ENCODE measurements around the gene GIT2. TPM values are rescaled to one million over a fixed set of nuclear protein-coding genes. Genes with fewer than 3 reads are reported as not detected.

Gene GIT2, protein sequence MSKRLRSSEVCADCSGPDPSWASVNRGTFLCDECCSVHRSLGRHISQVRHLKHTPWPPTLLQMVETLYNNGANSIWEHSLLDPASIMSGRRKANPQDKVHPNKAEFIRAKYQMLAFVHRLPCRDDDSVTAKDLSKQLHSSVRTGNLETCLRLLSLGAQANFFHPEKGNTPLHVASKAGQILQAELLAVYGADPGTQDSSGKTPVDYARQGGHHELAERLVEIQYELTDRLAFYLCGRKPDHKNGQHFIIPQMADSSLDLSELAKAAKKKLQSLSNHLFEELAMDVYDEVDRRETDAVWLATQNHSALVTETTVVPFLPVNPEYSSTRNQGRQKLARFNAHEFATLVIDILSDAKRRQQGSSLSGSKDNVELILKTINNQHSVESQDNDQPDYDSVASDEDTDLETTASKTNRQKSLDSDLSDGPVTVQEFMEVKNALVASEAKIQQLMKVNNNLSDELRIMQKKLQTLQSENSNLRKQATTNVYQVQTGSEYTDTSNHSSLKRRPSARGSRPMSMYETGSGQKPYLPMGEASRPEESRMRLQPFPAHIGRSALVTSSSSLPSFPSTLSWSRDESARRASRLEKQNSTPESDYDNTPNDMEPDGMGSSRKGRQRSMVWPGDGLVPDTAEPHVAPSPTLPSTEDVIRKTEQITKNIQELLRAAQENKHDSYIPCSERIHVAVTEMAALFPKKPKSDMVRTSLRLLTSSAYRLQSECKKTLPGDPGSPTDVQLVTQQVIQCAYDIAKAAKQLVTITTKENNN
- total RNA-seq, result 10 to 100 TPM; 15.5 to 52.4 (median 23.8) TPM

DNA sequence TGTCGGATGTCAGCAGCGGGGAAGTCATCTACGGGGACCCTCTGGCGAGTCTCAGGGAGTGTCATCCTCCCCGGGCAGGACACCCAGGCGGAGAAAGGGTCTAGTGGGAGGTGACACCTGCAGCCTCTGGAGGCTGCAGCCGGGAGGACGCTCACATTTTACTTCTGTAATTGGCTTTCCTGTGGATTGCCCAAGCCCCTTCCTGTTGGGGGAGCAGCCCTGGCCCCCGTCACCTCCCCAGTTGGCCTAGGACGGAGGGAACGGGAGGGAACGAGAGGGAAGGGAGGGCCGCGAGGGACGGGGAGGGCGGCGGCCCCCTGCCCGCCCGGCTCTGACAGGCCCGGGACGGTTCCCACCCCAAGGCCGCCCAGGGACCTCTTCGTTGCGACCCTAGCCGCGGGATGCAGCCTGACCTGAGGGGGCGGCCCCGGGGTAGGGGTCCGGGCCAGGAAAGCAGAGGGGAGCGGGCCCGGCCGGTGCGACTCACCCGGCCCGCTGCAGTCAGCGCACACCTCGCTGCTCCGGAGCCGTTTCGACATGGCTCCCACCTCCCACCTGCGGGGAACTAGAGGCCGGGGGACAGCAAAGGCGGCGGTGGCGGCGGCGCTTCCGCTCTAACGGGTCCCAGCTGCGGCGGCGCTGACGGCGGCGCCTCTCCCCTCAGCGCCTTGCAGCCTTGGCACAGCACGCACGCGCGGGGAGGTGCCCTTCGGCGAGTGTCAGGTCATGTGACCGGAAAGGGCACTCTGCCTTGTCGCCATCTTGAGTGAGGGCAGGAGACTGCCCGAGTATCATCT is at the start of gene GIT2:
Gene GIT2, minus strand, starts transcription at position 683 of the 797 bp plus-strand sequence. Its CDS starts 144 bp downstream, at position 539.
- in situ Hi-C loops (cut with MboI; ENCODE audit: low pct_unique_long_range_greater_than_20kb in 2 of 9, low sequenced_read_pairs in 9 of 9, unreplicated experiment in 9 of 9), result no loop called here
- 0 to 3% (median 2%) methylated on average over 4 to 15 of the region's 65 CpGs; no CpG with 5 or more reads in 6 of the 10 experiments for WGBS, 10 experiments
- peak within 1 kb of the TSS; percentile 26 to 70 for H3K27ac ChIP-seq
- H3K4me1 ChIP-seq (replicated peaks in 1 of 2), result peaks cover 18 to 19% of the 10 kb centered on the region in 2 donors
- peak within 1 kb of the TSS; percentile 65 to 95 (median 72) for H3K4me3 ChIP-seq
- ATAC-seq (replicated peaks in 6 of 8), result peak; percentile 49 to 80 (median 75)

DNA sequence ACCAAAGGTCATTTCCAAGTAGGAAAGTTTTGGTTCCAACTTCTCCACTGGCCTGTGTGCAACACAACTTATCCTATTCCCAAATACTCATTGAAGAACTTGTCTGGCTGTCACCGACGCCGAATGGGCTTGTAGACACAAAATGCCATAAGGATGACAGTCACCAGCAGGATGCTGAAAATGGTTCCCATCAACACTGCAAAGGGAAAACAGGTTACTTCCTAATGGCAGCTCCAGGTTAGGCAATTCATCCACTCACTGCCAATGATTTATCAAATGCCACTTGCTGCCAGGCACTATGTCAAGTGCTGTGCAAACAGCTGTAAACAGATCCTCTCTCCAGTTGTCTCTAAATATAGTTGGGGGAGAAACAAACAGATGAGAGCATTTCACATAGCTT is 46.1 kb upstream of the GIT2 start:
- 90 to 100% (median 95%) methylated on average over 3 of the region's 3 CpGs; no CpG with 5 or more reads in 4 of the 10 experiments for WGBS, 10 experiments

DNA sequence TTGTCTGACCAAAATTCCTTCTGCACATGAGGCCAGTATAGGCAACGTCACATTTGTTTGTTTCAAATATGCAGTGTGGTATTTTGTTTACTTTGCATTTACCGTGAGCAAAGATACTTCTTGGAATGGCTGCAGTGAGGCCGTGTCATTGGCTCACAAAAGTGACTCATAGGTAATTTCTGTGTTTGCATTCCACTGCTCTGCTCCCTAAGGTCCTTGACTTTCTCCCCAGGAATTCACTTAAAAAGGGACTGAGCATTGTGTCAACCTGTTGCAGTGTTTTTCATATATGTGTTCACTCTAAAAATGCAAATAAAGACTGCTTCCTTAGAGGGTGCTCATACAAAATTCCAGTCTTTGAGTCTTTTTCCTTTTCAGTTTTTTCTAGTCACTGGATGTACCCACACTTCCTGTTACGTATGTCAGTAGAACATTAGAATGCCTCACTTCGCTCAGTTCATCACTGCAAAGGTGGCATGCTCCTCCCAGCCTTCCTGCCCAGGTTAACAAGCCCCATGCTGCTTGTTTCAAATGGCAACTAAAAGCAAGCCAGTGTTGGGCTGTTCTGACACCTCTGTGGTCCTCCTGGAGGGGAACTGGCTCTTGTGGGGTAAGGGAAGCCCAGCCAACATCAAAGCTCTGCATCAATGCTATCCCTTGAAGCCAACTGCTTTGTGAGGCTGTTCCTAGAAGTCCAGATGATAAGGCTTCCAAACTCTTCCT is 43.1 kb upstream of the GIT2 start:
- no peak overlapping the region for H3K4me3 ChIP-seq
- WGBS, 10 experiments, result 18 to 100% (median 71%) methylated on average over 2 to 5 of the region's 5 CpGs
- no peak overlapping the region for H3K27ac ChIP-seq
- in situ Hi-C loops (cut with MboI; ENCODE audit: low pct_unique_long_range_greater_than_20kb in 2 of 9, low sequenced_read_pairs in 9 of 9, unreplicated experiment in 9 of 9), result no loop called here
- no peaks in the 10 kb centered on the region for H3K4me1 ChIP-seq (replicated peaks in 1 of 2)
- peak in 6 of 8 experiments; percentile 49 to 94 (median 72) for ATAC-seq (replicated peaks in 6 of 8)

More for the DNA sequence above, 46.1 kb upstream of the GIT2 start:
- Histone ChIP-seq H3K4me3 (no peak overlapping the region), H3K27ac (no peak overlapping the region), H3K4me1 (replicated peaks in 1 of 2) (peaks cover 1 to 3% of the 10 kb centered on the region in 2 donors)
- in situ Hi-C loops (cut with MboI; ENCODE audit: low pct_unique_long_range_greater_than_20kb in 2 of 9, low sequenced_read_pairs in 9 of 9, unreplicated experiment in 9 of 9), result no loop called here
- ATAC-seq (replicated peaks in 6 of 8), result no peak

DNA sequence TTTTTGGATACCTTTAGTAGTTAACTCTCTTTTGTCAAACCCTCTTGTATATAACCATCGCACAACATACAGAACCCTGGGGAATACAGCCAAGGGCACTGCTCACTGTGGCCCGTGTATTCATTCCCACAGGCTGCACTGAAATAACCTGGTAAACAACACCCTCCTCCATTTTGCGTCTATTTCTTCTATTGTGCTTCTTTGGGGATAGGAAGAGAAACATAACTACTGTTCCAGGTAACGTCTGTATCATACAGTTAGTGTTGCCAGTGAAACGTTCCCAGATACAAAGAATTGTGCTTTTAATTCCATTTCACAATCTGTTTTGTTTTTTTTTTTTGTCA is 42.5 kb upstream of the GIT2 start:
- no peak overlapping the region for H3K27ac ChIP-seq
- H3K4me3 ChIP-seq, result no peak overlapping the region
- peak in 2 of 8 experiments; percentile 13 to 42 for ATAC-seq (replicated peaks in 6 of 8)
- in situ Hi-C loops (cut with MboI; ENCODE audit: low pct_unique_long_range_greater_than_20kb in 2 of 9, low sequenced_read_pairs in 9 of 9, unreplicated experiment in 9 of 9), result no loop called here
- WGBS, 10 experiments, result 51 to 94% (median 83%) methylated on average over 2 to 5 of the region's 5 CpGs; no CpG with 5 or more reads in 1 of the 10 experiments
- no peaks in the 10 kb centered on the region for H3K4me1 ChIP-seq (replicated peaks in 1 of 2)

DNA sequence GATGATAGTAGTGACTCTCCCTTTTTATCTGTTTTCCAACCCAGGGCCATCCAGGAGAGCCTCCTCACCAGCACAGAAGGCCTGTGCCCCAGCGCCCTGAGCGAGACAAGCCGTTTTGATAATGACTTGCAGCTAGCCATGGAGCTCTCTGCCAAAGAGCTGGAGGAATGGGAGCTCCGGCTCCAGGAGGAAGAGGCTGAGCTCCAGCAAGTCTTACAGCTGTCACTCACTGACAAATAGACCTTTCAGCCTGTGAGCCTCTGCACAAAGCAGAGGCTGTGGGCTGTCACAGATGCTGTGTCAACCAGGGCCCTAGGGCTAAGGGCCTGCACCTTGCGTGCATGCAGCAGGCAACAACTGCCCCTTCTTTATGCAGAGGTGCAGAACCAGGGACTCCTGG is 41.1 kb upstream of the GIT2 start:
- WGBS, 10 experiments, result 67 to 100% (median 100%) methylated on average over 1 to 4 of the region's 5 CpGs; no CpG with 5 or more reads in 4 of the 10 experiments
- Histone ChIP-seq H3K4me1 (replicated peaks in 1 of 2) (no peaks in the 10 kb centered on the region), H3K4me3 (no peak overlapping the region), H3K27ac (no peak overlapping the region)
- ATAC-seq (replicated peaks in 6 of 8), result no peak
- in situ Hi-C loops (cut with MboI; ENCODE audit: low pct_unique_long_range_greater_than_20kb in 2 of 9, low sequenced_read_pairs in 9 of 9, unreplicated experiment in 9 of 9), result no loop called here

DNA sequence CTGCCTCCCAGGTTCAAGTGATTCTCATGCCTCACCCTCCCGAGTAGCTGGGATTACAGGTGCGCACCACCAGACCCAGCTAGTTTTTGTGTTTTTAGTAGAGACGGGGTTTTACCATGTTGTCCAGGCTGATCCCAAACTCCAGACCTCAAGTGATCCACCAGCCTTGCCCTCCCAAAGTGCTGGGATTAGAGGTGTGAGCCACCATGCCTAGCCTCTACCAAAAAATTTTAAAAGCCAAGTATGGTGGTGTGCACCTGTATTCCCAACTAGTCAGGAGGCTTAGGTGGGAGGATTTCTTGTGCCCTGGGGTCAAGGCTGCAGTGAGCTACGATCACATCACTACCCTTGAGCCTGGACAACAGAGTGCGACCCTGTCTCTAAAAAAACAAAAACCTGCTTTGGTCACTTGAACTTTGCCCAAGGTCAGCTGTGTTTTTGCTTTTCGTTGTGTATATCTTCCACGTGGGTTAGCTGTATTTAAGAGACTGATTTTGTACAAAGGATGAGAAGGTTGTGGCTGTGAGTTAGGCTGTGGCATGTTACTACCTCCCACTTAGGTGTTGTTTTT is 39.5 kb upstream of the GIT2 start:
- no peak for ATAC-seq (replicated peaks in 6 of 8)
- Histone ChIP-seq H3K4me3 (no peak overlapping the region), H3K27ac (no peak overlapping the region), H3K4me1 (replicated peaks in 1 of 2) (no peaks in the 10 kb centered on the region)
- 60 to 100% (median 91%) methylated on average over 1 to 4 of the region's 7 CpGs; no CpG with 5 or more reads in 2 of the 10 experiments for WGBS, 10 experiments
- in situ Hi-C loops (cut with MboI; ENCODE audit: low pct_unique_long_range_greater_than_20kb in 2 of 9, low sequenced_read_pairs in 9 of 9, unreplicated experiment in 9 of 9), result no loop called here

DNA sequence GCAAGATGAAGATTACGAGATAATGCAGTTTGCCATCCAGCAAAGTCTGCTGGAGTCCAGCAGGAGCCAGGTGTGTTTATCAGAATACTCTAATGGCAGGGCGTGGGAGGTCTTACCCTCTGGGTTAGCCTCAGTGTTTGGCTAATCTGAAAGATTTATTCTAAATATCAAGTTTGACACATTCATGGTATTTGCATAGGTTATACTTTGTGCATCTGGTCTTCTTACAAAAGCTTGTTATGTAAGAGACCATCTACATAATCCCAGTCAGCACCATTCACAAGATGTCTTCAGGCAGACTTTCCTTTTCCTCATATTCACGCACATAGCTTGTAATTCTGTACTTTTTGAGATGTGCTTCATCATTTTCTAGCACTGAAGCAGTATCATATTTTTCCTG is 37.7 kb upstream of the GIT2 start:
- Histone ChIP-seq H3K27ac (no peak overlapping the region), H3K4me1 (replicated peaks in 1 of 2) (no peaks in the 10 kb centered on the region), H3K4me3 (no peak overlapping the region)
- in situ Hi-C loops (cut with MboI; ENCODE audit: low pct_unique_long_range_greater_than_20kb in 2 of 9, low sequenced_read_pairs in 9 of 9, unreplicated experiment in 9 of 9), result no loop called here
- ATAC-seq (replicated peaks in 6 of 8), result peak in 3 of 8 experiments; percentile 93 to 99 (median 96)
- 11 to 100% (median 88%) methylated on average over 1 to 3 of the region's 3 CpGs for WGBS, 10 experiments

DNA sequence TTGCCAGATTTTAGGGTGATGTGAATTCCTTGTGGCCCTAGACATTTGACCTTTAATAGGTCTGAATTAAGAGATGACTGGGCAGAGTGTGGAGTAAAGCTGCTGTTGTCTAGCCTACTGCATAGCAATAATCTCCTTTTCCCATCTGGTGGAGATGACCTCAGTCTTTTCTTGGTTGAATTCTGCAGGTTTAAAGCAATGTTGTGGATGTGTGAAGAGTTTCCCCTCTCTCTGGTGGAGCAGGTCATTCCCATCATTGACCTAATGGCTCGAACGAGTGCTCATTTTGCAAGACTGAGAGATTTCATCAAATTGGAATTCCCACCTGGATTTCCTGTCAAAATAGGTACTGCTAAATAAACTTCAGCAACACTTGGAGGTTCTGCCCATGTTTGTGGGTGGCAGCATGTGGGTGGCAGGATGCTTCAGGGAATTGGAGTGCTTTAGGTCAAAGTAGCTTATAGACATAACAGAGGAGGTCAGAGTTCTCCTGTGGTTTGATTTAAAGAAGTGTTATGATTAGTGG is 33.2 kb upstream of the GIT2 start:
- no peak for ATAC-seq (replicated peaks in 6 of 8)
- no peak overlapping the region for H3K4me3 ChIP-seq
- in situ Hi-C loops (cut with MboI; ENCODE audit: low pct_unique_long_range_greater_than_20kb in 2 of 9, low sequenced_read_pairs in 9 of 9, unreplicated experiment in 9 of 9), result no loop called here
- WGBS, 10 experiments, result 100% methylated on average over 2 of the region's 2 CpGs; no CpG with 5 or more reads in 7 of the 10 experiments
- H3K27ac ChIP-seq, result no peak overlapping the region
- peaks cover 7 to 9% of the 10 kb centered on the region in 2 donors for H3K4me1 ChIP-seq (replicated peaks in 1 of 2)

DNA sequence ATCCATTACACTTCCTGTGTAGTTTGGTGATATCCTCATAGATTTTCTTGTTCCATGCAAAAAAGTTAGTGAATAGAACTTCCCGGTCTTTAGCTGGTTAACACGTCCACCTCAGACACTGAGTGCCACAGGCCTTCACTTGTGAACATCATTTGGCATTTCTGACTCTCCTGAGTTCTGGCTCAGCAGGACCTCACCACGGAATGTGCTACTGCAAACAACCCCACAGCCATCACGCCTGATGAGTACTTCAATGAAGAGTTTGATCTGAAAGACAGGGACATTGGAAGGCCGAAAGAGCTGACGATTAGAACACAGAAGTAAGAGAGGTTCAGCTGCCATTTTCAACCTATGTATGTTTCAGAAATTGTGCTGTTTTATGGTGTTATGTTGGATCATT is 32.2 kb upstream of the GIT2 start:
- Histone ChIP-seq H3K4me1 (replicated peaks in 1 of 2) (peaks cover 17 to 19% of the 10 kb centered on the region in 2 donors), H3K27ac (no peak overlapping the region), H3K4me3 (no peak overlapping the region)
- 17 to 100% (median 87%) methylated on average over 1 to 5 of the region's 6 CpGs; no CpG with 5 or more reads in 4 of the 10 experiments for WGBS, 10 experiments
- in situ Hi-C loops (cut with MboI; ENCODE audit: low pct_unique_long_range_greater_than_20kb in 2 of 9, low sequenced_read_pairs in 9 of 9, unreplicated experiment in 9 of 9), result no loop called here
- ATAC-seq (replicated peaks in 6 of 8), result no peak

DNA sequence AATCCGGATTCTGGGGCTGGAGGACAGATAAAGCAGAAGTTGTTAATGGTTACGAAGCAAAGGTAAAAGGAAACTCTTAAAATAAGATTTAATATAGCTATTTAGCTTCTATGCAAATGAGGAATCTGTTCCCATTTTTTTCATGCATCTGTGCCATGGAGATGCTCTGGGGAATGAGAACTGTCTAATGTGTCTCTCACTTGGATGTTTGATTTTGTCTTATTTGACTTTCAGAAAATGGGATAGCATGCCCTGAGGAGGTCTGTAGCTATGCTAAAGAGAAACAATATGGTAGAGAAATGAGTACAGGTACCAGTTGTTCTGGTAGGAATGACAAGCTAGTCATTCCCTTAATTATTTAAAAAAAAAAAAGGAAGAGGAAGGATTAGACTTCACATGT is 27.9 kb upstream of the GIT2 start:
- in situ Hi-C loops (cut with MboI; ENCODE audit: low pct_unique_long_range_greater_than_20kb in 2 of 9, low sequenced_read_pairs in 9 of 9, unreplicated experiment in 9 of 9), result no loop called here
- peaks cover 25 to 28% of the 10 kb centered on the region in 2 donors for H3K4me1 ChIP-seq (replicated peaks in 1 of 2)
- H3K27ac ChIP-seq, result peak overlapping the region in 1 of 2 donors; percentile 53
- 82 to 100% (median 94%) methylated on average over 1 to 2 of the region's 2 CpGs; no CpG with 5 or more reads in 1 of the 10 experiments for whole genome bisulfite sequencing, 10 experiments
- peak in 3 of 8 experiments; percentile 1 to 23 (median 2) for ATAC-seq (replicated peaks in 6 of 8)
- no peak overlapping the region for H3K4me3 ChIP-seq

DNA sequence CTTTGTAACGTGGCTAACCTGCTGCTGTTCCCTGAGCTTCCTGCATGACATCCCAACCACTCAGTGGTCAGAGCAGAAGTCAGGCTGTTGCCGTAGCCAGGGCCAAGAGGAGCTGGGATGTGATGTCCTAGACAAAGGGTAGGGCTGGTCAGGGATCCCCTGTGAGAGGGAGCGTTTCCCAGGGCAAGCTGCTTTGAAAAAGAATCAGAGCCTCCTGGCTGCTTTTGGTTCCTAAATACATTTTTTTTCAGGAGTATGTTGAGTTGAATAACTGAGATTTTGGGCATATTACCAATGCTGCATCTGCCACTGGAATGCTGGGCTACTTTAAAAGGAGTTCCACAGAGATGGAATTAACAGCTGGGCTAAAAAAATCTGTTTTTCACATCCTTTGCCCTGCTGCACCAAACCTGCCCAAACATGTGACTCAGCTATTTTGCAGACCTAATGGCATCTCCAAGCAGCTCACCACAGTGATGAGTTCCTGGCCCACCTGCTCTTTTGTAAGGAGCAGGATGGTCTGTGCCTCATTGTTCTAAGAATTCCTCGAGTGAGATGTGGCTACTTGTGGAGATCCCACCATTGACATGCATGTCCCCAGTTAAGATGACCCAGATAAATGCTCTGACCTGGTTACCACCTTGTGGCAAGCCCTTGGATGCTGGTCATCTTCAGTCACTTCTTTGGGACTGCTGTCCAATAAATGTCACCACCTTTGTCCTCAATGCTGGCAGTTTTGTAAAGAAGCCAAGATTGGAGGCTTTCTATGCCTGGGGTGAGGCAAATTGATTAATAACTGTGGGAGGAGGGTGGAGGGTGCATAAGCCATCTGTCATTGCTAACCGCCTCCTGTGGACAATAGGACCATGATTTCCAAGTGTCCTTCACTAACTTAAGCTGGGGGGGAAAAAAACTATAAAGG is 27.2 kb upstream of the GIT2 start:
- in situ Hi-C loops (cut with MboI; ENCODE audit: low pct_unique_long_range_greater_than_20kb in 2 of 9, low sequenced_read_pairs in 9 of 9, unreplicated experiment in 9 of 9), result no loop called here
- H3K4me1 ChIP-seq (replicated peaks in 1 of 2), result peaks cover 25 to 28% of the 10 kb centered on the region in 2 donors
- peak in 4 of 8 experiments; percentile 12 to 31 (median 22) for ATAC-seq (replicated peaks in 6 of 8)
- 0 to 86% (median 34%) methylated on average over 1 to 4 of the region's 5 CpGs; no CpG with 5 or more reads in 1 of the 10 experiments for WGBS, 10 experiments
- peak overlapping the region; percentile 6 to 42 for H3K27ac ChIP-seq
- H3K4me3 ChIP-seq, result no peak overlapping the region

Data from motor neuron (in vitro differentiated cells).